SH-SY5Y (cell line): ENCODE measurements around the gene ELAC1.

ENCODE experiments used
- GATA2 ChIP-seq: IDR thresholded peaks from 2 replicates; pipeline ENCODE4 v1.6.1; 2011; ENCODE audit warnings: mild to moderate bottlenecking, low read depth, low read length
- GATA3 ChIP-seq: IDR thresholded peaks from 2 replicates; pipeline ENCODE4 v1.6.1; 2011; ENCODE audit warnings: low read depth, mild to moderate bottlenecking, low read length, moderate library complexity

- TF ChIP-seq GATA2, result no peak
- no peak for TF ChIP-seq GATA3
These were observed 14.4 kb downstream of the ELAC1 start for GRCh38 chr18:50982086-50982801.
